Lung (tissue), 12 donors: ENCODE measurements around the gene ITFG1. TPM values are rescaled to one million over a fixed set of nuclear protein-coding genes. Genes with fewer than 3 reads are reported as not detected.
"Not testable (repeated sequence)": the region's sequence is repeated elsewhere in the genome, so short reads cannot be mapped to it uniquely, and the experiment has no call there.

ENCODE experiments used
- ATAC-seq: fragments of 200-7000 bp; cut with Tn5 transposase; one replicate; pipeline ENCODE4 v1.9.1; 2020; ENCODE audit warnings: moderate number of reproducible peaks; ENCODE audit not compliant: insufficient read depth, low FRiP score
- DNase-seq, 3 donors: peaks; one replicate each; pipeline ENCODE4 v3.0.0-alpha.2; 2013 to 2017
- H3K27ac ChIP-seq, 2 donors: one replicate each; pipeline ENCODE4 v1.5.1; 2013; ENCODE audit warnings: mild to moderate bottlenecking in 2 of 2, moderate library complexity in 2 of 2, control low read depth in 1 of 2, inconsistent platforms in 1 of 2, low read depth in 1 of 2, low read length in 1 of 2
- H3K27me3 ChIP-seq, 3 donors: one replicate each; pipeline ENCODE4 v1.5.1; 2013; ENCODE audit warnings: low read length in 2 of 3; ENCODE audit not compliant: control insufficient read depth in 3 of 3, insufficient read depth in 3 of 3
- H3K36me3 ChIP-seq, 4 donors: one replicate each; pipeline ENCODE4 v1.5.1; 2013; ENCODE audit warnings: low read length in 4 of 4, mild to moderate bottlenecking in 1 of 4, moderate library complexity in 1 of 4; ENCODE audit not compliant: control insufficient read depth in 4 of 4, insufficient read depth in 4 of 4
- H3K4me1 ChIP-seq, 5 donors: one replicate each; pipeline ENCODE4 v1.5.1; 2013; ENCODE audit warnings: low read length in 5 of 5, mild to moderate bottlenecking in 2 of 5, moderate library complexity in 1 of 5; ENCODE audit not compliant: control insufficient read depth in 5 of 5, insufficient read depth in 5 of 5
- H3K4me3 ChIP-seq: one replicate; pipeline ENCODE4 v1.5.1; 2013; ENCODE audit warnings: mild to moderate bottlenecking, control low read depth, moderate library complexity
- H3K9ac ChIP-seq, 2 donors: one replicate each; pipeline ENCODE4 v1.5.1; 2013; ENCODE audit warnings: low read length in 2 of 2, control low read depth in 1 of 2; ENCODE audit not compliant: insufficient read depth in 1 of 2
- H3K9me3 ChIP-seq, 4 donors: one replicate each; pipeline ENCODE4 v1.5.1; 2013; ENCODE audit warnings: low read length in 3 of 4, mild to moderate bottlenecking in 1 of 4, moderate library complexity in 1 of 4; ENCODE audit not compliant: control insufficient read depth in 4 of 4, insufficient read depth in 3 of 4
- CTCF ChIP-seq: IDR thresholded peaks from 2 replicates; pipeline ENCODE4 v1.5.1; 2012; ENCODE audit warnings: mild to moderate bottlenecking; ENCODE audit errors: control extremely low read depth, extremely low read depth
- WGBS, 2 donors: extraction: QIAGEN DNeasy Blood & Tissue Kit; methylation state at CpG; one replicate each; pipeline ENCODE4 v1.1.7; 2013; 5-methylcytosine and 5-hydroxymethylcytosine counted together
- polyA plus RNA-seq, 2 donors: library from polyadenylated mRNA; stranded (reverse); fragments of 200-250 nt; gene quantifications; one replicate each; pipeline ENCODE4 v1.2.1, GENCODE V29; 2013
- total RNA-seq, 2 donors: library from RNA; depleted of rRNA in 1 of 2; stranded (reverse); fragments of >200 nt in 1 of 2; gene quantifications; one replicate each; pipeline ENCODE4 v1.2.1, GENCODE V29; 2014 to 2021
- donor health status: control.
- donor health status: control.
- donor health status: Bipolar disorder and iron deficiency.
- donor health status: healthy.
- donor health status: DM: yes; HTN: yes; CAD: no.

ITFG1 gene
- total and polyA plus RNA-seq, 4 donors, result 13.0 to 79.4 (median 40.2) TPM

- H3K36me3 ChIP-seq, result peaks cover 0 to 2% (median 0%) of the 10 kb centered on the region in 4 donors
- TF ChIP-seq CTCF, result no peak
- ATAC-seq (no peak), DNase-seq (no peak)
- no peak overlapping the region for H3K9ac ChIP-seq
- no peak overlapping the region for H3K4me3 ChIP-seq
- 91 to 93% methylated on average over 3 of the region's 3 CpGs for WGBS, 2 donors
- H3K4me1 ChIP-seq, result peaks cover 0 to 25% (median 0%) of the 10 kb centered on the region in 5 donors
- H3K9me3 ChIP-seq, result no peaks in the 10 kb centered on the region
- H3K27ac ChIP-seq, result no peak overlapping the region
- no peaks in the 10 kb centered on the region for H3K27me3 ChIP-seq
Measured at GRCh38 chr16:47473792-47474191, 12.9 kb upstream of the ITFG1 start.

- not testable (repeated sequence) for H3K27ac ChIP-seq, H3K9me3 ChIP-seq, ATAC-seq, H3K9ac ChIP-seq, H3K4me3 ChIP-seq, DNase-seq, H3K36me3 ChIP-seq, H3K27me3 ChIP-seq
- WGBS, 2 donors, result 94% methylated on average over 2 of the region's 2 CpGs
- H3K4me1 ChIP-seq, result peaks cover 0 to 31% (median 0%) of the 10 kb centered on the region in 5 donors
Measured at GRCh38 chr16:47473004-47473403, 12.1 kb upstream of the ITFG1 start.

GRCh38 chr16:47470810-47471209 is 9.9 kb upstream of the ITFG1 start:
- no peak for ATAC-seq
- no peaks in the 10 kb centered on the region for H3K9me3 ChIP-seq
- no peak for TF ChIP-seq CTCF

GRCh38 chr16:47470211-47470610 is 9.3 kb upstream of the ITFG1 start:
- TF ChIP-seq CTCF, result no peak
- ATAC-seq, result no peak
- H3K9me3 ChIP-seq, result no peaks in the 10 kb centered on the region

More at GRCh38 chr16:47470810-47471209, 9.9 kb upstream of the ITFG1 start:
- 70 to 88% methylated on average over 1 of the region's 1 CpG for WGBS, 2 donors
- Histone ChIP-seq H3K27me3 (no peaks in the 10 kb centered on the region), H3K36me3 (no peaks in the 10 kb centered on the region), H3K4me3 (no peak overlapping the region), H3K9ac (no peak overlapping the region), H3K27ac (no peak overlapping the region), H3K4me1 (peaks cover 0 to 27% (median 0%) of the 10 kb centered on the region in 5 donors)
- no peak for DNase-seq

More at GRCh38 chr16:47470211-47470610, 9.3 kb upstream of the ITFG1 start:
- no peaks in the 10 kb centered on the region for H3K27me3 ChIP-seq
- no peaks in the 10 kb centered on the region for H3K36me3 ChIP-seq
- DNase-seq, result no peak
- H3K9ac ChIP-seq, result no peak overlapping the region
- H3K4me3 ChIP-seq, result no peak overlapping the region
- no peak overlapping the region for H3K27ac ChIP-seq
- WGBS, 2 donors, result 96 to 97% methylated on average over 7 of the region's 7 CpGs
- H3K4me1 ChIP-seq, result peaks cover 0 to 24% (median 0%) of the 10 kb centered on the region in 5 donors
